ENCODE results near the gene PRLH. TPM values are rescaled to one million over a fixed set of nuclear protein-coding genes. Genes with fewer than 3 reads are reported as not detected.

The PRLH gene
- total and polyA plus RNA-seq, 2 of the 13 experiments (the other 11 are each of a cell fraction or from before 2014, with no cell fraction given) = not detected

GRCh38 chr2:237553948-237554347 lies 12.4 kb upstream of the PRLH start (continued):
- TF ChIP-seq TFDP2 (CRISPR knock-in tag; IDR thresholded peaks at IDR 0.05) (no peak), RAD21 (CRISPR knock-in tag; IDR thresholded peaks at IDR 0.05) (no peak), ZNF589 (CRISPR knock-in tag; conservative IDR thresholded peaks at IDR 0.05) (no peak), CEBPB (IDR thresholded peaks at IDR 0.05; ENCODE audit: borderline replicate concordance, low read depth, low read length) (no peak), ZNF670 (CRISPR knock-in tag; IDR thresholded peaks at IDR 0.05; ENCODE audit: borderline replicate concordance) (no peak)

DNA sequence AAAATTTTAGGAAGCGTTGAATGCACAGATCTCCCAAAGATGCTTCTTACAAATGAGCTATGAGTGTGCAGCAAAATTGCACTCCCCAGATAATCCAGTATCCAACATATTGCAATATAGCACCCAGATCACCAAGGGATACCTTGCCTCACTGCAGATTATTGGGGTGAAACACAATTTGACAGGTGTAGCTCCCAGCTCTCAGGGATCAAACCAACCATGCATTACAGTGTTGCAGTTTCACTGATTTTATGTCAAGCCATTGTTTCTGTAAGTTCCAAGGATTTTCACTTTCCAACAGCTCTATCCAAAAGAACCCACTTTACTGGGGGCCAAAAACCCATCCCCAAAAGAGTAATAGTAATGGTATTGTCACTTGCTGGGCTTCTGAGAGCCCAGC lies 10.8 kb upstream of the PRLH start:
- peaks cover 11% of the 10 kb centered on the region for H3K4me1 ChIP-seq (ENCODE audit: insufficient read depth, low read length)
- H3K27ac ChIP-seq (ENCODE audit: extremely low read length, insufficient read depth, low read length) = no peak overlapping the region
- in situ Hi-C loops (cut with HindIII; ENCODE audit: extremely low pct_ligation_motif_present, low pct_unique_long_range_greater_than_20kb) = no loop called here
- no peak overlapping the region for H3K9ac ChIP-seq (ENCODE audit: insufficient read depth, low read depth, low read length)
- DNase-seq (ENCODE audit: low spot score) (no peak), FAIRE-seq (no peak), ATAC-seq (no peak)
- intact Hi-C loops (cut with micrococcal nuclease; ENCODE audit: unreplicated experiment) = no loop called here
- 100% methylated on average over 1 of the region's 1 CpG for WGBS (ENCODE audit: low lambda C conversion rate)
- TF ChIP-seq KAT2B (IDR thresholded peaks at IDR 0.05; ENCODE audit: borderline replicate concordance, low read depth, low read length) (no peak), ZNF264 (CRISPR knock-in tag; IDR thresholded peaks at IDR 0.05) (no peak), CAMTA2 (CRISPR knock-in tag; IDR thresholded peaks at IDR 0.05; ENCODE audit: borderline replicate concordance) (no peak), ZNF331 (CRISPR knock-in tag; IDR thresholded peaks at IDR 0.05) (no peak)
- H2AFZ ChIP-seq (ENCODE audit: low read length) = no peak overlapping the region
- no TSS peak for BruUV-seq (replicated peaks)
- H3K79me2 ChIP-seq (ENCODE audit: insufficient read depth, low read length) = no peaks in the 10 kb centered on the region
- ChIA-PET CTCF (ENCODE audit: low intra/inter-chr PET ratio, low total read pairs) (no interaction called here), POLR2A (no interaction called here)
- peaks cover 7% of the 10 kb centered on the region for H3K9me3 ChIP-seq (ENCODE audit: low read length)
- H3K4me3 ChIP-seq (replicated peaks in 1 of 3; ENCODE audit: insufficient read depth in 1 of 3, low read depth in 2 of 3, low read length in 3 of 3) = no peak overlapping the region
- no peaks in the 10 kb centered on the region for H3K36me3 ChIP-seq (replicated peaks in 1 of 2; ENCODE audit: control insufficient read depth in 1 of 2, insufficient read depth in 2 of 2, low read length in 2 of 2)
- no peaks in the 10 kb centered on the region for H4K20me1 ChIP-seq (ENCODE audit: insufficient read depth, low read length)
- no peak overlapping the region for H3K4me2 ChIP-seq (ENCODE audit: low read depth, low read length)
- H3K27me3 ChIP-seq (ENCODE audit: control insufficient read depth in 1 of 2, insufficient read depth in 2 of 2, low read length in 2 of 2) = peaks cover 8 to 35% of the 10 kb centered on the region in 2 experiments; a peak in 3 of 5 replicates
